Peyer's patch (tissue), 4 donors: Measurements from ENCODE around the gene GGA1.

Experiments used
- POLR2A ChIP-seq, 2 donors: fragments of 450-650 bp; IDR thresholded peaks; one replicate each; pipeline ENCODE4 v1.5.1; 2017; ENCODE audit warnings: antibody characterized with exemption in 2 of 2, mild to moderate bottlenecking in 2 of 2, moderate library complexity in 2 of 2
- TF ChIP-seq, protein P1 (sequence below), 6 experiments: fragments of 450-650 bp in 4 of 6; fragments of 200-600 bp in 2 of 6; sonication (generic) in 1 of 6; IDR thresholded peaks; one replicate each; pipeline ENCODE4 v1.5.1; 2017 to 2019; ENCODE audit warnings: antibody characterized with exemption in 6 of 6, mild to moderate bottlenecking in 3 of 6, moderate library complexity in 1 of 6

DNA sequence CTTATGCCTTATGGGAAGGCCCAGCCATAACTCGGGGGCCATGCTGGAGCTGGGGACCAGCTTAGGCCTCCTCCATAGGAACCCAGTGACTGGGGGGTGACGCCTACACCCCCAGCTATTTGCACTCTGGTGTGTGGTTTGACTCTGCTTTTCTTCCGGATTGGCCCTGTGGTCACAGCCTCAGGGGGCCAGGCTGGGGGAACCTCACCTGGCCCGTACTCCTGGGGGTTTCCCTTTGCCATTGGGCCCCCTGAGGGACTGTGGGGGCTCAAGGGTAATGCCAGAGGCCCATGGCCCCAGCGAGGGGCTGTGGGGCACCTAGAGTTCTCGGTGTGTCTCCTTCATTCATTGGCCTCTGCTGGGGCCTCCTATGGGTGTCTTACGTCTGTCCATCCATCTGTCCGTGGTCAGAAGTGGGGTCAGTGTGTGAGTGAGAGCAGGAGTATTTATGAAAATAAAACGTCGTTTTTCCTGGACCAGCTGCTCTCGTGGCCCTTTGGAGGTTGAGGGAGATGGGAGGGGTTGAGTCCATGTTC is 24.5 kb downstream of the GGA1 start:
- no peak for TF ChIP-seq POLR2A (IDR thresholded peaks at IDR 0.05)
- TF ChIP-seq, protein P1, sequence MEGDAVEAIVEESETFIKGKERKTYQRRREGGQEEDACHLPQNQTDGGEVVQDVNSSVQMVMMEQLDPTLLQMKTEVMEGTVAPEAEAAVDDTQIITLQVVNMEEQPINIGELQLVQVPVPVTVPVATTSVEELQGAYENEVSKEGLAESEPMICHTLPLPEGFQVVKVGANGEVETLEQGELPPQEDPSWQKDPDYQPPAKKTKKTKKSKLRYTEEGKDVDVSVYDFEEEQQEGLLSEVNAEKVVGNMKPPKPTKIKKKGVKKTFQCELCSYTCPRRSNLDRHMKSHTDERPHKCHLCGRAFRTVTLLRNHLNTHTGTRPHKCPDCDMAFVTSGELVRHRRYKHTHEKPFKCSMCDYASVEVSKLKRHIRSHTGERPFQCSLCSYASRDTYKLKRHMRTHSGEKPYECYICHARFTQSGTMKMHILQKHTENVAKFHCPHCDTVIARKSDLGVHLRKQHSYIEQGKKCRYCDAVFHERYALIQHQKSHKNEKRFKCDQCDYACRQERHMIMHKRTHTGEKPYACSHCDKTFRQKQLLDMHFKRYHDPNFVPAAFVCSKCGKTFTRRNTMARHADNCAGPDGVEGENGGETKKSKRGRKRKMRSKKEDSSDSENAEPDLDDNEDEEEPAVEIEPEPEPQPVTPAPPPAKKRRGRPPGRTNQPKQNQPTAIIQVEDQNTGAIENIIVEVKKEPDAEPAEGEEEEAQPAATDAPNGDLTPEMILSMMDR (IDR thresholded peaks at IDR 0.05) = no peak
